DMS153 treated with DMSO at 0.1 percent for 48 hours (cell line): ENCODE data around the gene AHNAK2.
"Not testable (repeated sequence)": the region's sequence is repeated elsewhere in the genome, so short reads cannot be mapped to it uniquely, and the experiment has no call there.

Experiments used
- DNase-seq: peaks from one replicate; lab custom pipeline; 2025; ENCODE audit not compliant: unreplicated experiment; lab: John Stamatoyannopoulos, UW

Gene AHNAK2

DNA sequence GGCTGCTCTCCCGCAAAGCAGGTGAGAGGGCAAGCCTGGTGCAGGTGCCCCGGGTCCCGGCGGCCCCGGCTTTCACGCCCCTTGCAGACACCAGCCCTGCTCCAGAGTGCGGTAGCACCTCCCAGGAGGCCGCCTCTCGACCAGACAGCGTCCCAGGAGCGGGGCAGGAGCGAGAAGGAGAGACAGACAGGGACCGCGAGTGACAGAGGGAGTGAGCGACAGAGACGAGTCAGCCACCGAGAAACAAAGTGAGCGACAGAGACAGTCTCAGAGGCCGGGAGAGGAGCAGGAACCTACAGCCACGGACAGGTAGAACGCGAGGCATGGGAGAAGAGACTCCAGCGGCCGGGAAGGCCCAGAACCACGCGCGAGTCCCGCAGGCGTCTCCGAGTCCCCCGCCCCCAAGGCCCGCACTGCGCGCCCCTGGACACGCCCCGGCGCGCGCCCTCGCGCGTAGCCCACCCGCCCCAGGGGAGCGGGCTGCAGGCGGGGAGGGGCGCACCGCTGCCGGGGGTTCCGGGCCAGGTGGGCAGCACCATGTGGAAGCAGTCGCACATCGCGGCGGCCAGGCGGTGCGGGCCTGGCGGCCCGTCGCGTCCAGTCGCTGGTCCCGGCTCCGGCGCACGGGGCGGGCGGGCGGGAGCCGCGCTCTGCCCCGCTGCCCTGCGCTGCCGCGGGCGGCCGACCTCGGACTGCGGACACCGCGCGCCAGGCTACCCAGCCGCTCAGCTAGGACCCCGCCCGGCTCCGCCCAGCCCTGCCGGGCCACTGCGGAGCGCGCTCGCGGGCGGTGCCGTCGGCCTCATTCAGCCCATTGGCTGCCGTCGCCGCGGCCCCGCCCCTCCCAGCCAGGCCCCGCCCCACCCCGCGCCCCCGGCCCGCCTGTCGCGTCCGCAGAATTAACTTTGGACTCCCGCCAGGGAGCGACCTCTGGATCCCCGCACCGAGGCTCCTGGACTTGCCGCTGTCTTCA is at the start of gene AHNAK2:
Gene AHNAK2, minus strand, starts transcription at position 694 of the 973 bp plus-strand sequence. Its CDS starts 137 bp downstream, at position 557.
- peak; percentile 1 for DNase-seq

- DNase-seq, result not testable (repeated sequence)
Measured at GRCh38 chr14:105027718-105028117, 49.5 kb upstream of the AHNAK2 start.

DNA sequence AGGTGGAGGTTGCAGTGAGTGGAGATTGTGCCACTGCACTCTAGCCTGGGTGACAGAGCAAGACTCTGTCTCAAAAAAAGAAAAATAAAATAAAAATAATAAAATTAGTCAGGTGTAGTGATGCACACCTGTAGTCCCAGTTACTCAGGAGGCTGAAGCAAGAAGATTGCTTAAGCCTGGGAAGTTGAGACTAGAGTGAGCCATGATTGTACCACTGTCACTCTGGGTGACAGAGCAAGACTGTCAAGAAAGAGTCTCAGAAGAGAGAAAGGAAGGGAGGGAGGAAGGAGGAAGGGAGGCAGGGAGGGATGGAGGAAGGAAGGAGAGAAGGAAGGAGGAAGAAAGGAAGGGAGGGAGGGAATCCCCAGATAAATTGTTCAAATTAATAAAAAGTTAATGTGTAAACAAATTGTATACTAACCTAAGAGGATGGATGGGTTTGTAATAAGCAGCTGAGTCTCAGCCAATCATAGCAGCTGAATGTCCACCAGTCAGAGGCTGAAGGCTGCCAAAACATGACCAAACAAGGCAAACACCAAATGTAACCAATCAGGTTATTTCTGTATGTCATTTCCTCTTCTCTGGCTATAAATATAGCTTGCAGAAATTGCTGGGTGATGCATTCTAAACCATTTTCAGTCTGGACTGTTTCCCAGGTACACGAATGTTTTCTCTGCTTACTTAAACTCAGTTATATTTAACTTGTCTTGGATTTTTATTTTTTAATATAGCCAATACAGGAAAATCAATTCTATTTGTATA is 48.8 kb upstream of the AHNAK2 start:
- DNase-seq, result no peak

- no peak for DNase-seq
Measured at GRCh38 chr14:105026033-105026785, 48.0 kb upstream of the AHNAK2 start.

DNA sequence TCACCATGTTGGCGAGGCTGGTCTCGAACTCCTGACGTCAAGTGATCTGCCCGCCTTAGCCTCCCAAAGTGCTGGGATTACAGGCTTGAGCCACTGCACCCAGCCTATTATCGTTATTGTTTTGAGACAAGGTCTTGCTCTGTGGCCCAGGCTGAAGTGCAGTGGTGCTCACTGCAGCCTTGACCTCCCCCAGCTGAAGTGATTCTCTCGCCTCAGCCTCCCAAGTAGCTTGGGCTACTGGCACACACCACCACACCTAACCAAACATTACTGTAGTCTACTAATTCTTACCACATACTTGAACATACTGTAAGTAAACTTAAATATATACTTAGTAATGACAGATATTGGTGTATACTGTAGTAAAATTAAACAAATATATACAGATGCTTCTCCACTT is 47.3 kb upstream of the AHNAK2 start:
- no peak for DNase-seq

DNA sequence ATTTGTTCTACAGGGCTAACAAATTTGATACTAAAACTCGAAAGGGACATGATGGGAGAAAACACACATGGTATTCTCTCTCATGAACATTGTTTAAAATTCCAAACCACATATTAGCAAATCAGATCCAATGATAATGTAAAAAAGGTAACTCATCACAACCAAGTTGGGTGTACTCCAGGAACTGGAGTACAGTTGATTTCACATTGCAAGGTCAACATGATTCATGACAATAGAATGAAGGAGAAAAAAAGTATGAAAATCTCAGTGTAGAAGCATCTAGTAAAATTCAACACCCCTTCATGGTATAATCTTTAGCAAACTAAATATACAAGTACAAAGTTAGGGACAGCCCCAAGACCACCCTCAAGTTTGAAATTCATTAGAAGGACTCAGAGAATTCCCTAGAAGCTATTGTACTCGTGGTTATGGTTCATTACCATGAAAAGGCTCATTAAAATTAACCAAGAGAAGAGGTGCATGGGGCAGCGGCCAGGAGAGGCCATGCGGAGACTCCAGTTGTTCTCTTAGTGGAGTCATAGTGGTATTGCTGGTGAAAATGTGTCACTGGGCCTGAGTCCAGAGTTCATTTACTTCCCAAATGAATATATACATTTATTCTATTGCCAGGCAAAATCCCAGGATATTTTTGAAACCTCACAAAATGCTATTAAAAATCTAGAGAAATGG is 45.8 kb upstream of the AHNAK2 start:
- DNase-seq, result no peak

DNA sequence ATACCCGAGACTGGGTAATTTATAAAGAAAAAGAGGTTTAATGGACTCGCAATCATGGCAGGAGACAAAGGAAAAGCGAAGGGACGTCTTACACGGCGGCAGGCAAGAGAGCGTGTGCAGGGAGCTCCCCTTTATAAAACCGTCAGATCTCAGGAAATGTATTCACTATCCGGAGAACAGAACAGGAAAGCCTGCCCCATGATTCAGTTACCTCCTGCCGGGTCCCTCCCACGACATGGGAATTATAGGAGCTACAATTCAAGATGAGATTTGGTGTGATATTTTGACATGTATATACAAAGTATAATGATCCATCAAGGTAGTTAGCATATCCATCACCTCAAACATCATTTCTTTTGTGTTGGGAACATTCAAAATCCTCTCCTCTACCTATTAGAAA is 45.0 kb upstream of the AHNAK2 start:
- no peak for DNase-seq

DNA sequence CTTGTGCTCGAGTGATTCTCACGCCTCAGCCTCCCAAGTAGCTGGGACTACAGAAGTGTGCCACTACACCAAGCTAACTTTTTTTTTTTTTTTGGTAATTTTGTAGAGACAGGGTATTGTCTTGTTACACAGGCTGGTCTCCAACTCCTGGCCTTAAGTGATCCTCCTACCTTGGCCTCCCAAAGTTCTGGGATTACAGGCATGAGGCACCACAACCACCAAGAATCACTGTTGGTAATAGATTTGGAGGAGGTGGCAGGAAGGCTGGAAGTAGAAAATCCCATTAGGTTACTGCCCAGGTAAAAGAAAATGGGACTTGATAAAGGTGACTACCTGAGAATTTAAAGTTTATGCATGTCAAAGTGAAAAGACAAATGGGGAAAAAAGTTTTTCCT is 44.1 kb upstream of the AHNAK2 start:
- DNase-seq, result no peak

DNA sequence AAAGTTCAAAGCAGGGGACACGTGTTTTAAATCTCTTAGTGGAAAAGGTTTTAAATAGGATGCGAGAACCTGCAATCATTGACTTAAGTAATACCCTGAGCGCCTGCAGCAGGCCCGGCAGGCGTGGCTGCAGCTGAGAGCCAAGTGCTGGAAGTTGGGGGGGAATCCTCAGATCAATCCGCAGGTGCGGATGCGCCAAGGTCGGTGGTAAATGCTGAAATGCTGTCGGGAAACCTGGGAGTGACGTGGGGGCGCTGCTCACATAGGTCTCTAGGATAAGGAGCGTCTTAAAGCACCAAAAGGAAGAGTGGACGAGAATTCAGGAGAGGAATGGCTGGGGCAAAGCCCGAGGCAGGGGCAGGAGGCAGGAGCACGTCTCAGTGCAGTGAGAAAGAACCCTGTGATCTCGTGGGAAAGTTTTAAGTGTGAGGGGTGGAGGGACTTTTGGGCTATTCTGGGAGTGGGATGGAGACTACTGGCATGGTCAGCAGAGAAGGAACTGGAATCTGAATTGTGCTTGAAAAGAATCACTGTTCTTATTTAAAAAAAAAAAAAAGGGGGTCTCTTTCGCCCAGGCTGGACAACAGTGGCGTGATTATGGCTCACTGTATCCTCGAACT is 43.6 kb upstream of the AHNAK2 start:
- no peak for DNase-seq

- DNase-seq, result peak; percentile 59
Measured at GRCh38 chr14:105020815-105021655, 42.9 kb upstream of the AHNAK2 start, which contains the start of gene CDCA4. Gene CDCA4, minus strand, starts transcription at chr14:105021083. Its CDS starts 9,154 bp downstream, at chr14:105011929.

- no peak for DNase-seq
Measured at GRCh38 chr14:105019861-105020814, 42.0 kb upstream of the AHNAK2 start.

DNA sequence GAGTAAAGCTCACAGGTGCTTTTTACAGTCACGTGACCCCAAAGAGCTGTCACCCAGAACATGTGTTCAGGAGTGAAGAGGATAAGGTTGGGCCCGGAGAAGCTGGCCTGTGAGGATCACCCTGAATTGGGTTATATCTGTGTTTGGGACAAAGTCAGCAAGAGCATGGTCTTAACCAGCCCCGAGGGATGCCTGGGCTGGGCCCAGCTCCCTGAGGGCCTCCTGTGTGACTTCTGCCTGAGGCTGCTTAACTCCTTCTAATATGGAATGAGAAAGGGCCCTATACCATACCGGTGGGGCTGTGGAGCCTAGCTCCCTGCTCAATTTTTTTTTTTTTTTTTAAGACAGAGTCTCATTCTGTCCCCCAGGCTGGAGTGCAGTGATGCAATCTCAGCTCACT is 40.2 kb upstream of the AHNAK2 start:
- DNase-seq, result no peak

DNA sequence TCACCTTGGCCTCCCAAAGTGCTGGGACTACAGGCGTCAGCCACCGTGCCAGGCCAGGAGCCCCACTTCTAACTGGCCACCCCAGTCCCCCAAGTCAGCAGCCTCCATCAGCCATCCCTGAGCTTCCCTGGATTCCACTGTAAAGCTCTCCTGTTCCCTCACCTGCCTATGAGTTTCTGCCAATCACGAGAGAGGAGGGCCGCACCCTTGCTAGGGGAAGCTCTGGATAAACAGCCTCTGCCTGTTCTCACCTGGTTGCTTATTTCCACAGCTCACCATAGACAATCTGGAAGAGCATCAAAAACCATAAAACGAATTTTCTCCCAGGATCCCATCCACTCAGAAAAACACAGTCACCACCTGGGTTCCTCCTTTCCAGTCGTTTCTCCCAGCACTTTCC is 37.7 kb upstream of the AHNAK2 start:
- DNase-seq, result no peak

GRCh38 chr14:105015242-105015641 is 37.1 kb upstream of the AHNAK2 start:
- no peak for DNase-seq

GRCh38 chr14:105014631-105015030 is 36.5 kb upstream of the AHNAK2 start:
- DNase-seq, result no peak

DNA sequence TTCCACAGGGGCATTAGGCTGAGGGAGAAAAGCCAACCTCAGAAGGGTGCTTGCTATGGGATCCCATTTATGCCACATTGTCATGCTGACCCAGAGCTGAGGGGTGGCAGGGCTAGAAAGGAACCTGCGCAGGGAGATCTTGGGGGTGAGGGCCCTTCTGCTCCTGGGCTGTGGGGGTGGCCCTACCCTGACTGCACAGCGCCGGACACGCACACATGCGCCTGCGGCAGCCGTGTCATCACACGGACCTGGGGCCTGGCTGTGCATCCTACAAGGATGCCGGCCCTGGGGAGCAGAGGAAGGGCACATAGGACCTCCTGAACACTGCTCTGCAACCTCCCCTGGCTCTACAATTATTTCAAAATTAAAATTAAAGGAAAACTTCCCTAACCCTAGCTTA is 35.9 kb upstream of the AHNAK2 start:
- no peak for DNase-seq

GRCh38 chr14:105013150-105013785 is 35.1 kb upstream of the AHNAK2 start:
- DNase-seq, result no peak
